ENCODE data around the gene FOXE1. TPM values are rescaled to one million over a fixed set of nuclear protein-coding genes. Genes with fewer than 3 reads are reported as not detected.

FOXE1 gene
- total RNA-seq, 1 donor from 2014 or later, result not detected

GRCh38 chr9:97808972-97809371 lies 44.1 kb upstream of the FOXE1 start:
- Mint-ChIP-seq H3K27me3 (ENCODE audit: unreplicated experiment) (peaks cover 4% of the 10 kb centered on the region), H3K36me3 (ENCODE audit: unreplicated experiment) (peaks cover 3% of the 10 kb centered on the region), H3K4me3 (ENCODE audit: unreplicated experiment) (no peak overlapping the region), H3K4me1 (ENCODE audit: low read depth, unreplicated experiment) (peaks cover 4% of the 10 kb centered on the region), H3K27ac (ENCODE audit: unreplicated experiment) (no peak overlapping the region), H3K9me3 (ENCODE audit: unreplicated experiment) (peaks cover 10% of the 10 kb centered on the region)
- no peak for TF ChIP-seq CTCF (IDR thresholded peaks at IDR 0.05; ENCODE audit: partially characterized antibody, unreplicated experiment)
- DNase-seq, result no peak

DNA sequence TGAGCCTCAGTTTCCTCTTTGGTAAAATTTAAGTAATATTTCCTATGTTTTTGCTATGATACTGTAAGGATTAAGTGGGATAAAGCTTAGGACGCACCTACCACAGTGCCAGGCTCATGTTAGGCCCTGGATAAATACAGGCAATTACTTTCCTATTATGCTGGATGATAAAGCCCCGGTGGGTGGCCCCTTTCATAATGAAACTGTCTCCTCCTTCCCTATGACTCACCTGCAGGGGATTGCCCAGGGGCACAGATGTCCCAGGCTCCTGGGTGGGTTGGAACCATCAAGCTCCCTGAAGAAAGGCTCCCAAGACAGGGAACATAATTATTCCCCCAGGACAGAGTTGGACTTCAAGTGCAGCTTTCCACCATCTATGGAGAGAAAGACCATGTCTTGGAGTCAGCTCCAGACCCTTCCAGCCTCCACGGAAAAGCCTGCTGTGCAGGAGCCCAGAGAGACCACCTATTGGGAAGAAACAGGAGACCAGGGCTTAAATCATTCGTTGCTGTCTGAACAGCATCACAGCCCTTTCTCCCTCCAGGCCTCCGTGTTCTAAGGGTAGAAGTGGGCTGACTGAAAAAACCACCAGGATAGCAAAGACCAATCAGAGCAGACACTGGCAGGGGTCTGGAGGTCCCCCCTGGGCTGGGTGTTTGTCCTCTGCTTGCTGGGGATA lies 43.2 kb upstream of the FOXE1 start:
- H3K36me3 Mint-ChIP-seq (ENCODE audit: unreplicated experiment), result no peaks in the 10 kb centered on the region
- H3K27me3 Mint-ChIP-seq (ENCODE audit: unreplicated experiment), result no peaks in the 10 kb centered on the region
- DNase-seq, result no peak
- H3K9me3 Mint-ChIP-seq (ENCODE audit: unreplicated experiment), result peaks cover 7% of the 10 kb centered on the region
- TF ChIP-seq CTCF (IDR thresholded peaks at IDR 0.05; ENCODE audit: partially characterized antibody, unreplicated experiment), result no peak
- H3K27ac Mint-ChIP-seq (ENCODE audit: unreplicated experiment), result no peak overlapping the region
- peaks cover 4% of the 10 kb centered on the region for H3K4me1 Mint-ChIP-seq (ENCODE audit: low read depth, unreplicated experiment)
- H3K4me3 Mint-ChIP-seq (ENCODE audit: unreplicated experiment), result no peak overlapping the region

DNA sequence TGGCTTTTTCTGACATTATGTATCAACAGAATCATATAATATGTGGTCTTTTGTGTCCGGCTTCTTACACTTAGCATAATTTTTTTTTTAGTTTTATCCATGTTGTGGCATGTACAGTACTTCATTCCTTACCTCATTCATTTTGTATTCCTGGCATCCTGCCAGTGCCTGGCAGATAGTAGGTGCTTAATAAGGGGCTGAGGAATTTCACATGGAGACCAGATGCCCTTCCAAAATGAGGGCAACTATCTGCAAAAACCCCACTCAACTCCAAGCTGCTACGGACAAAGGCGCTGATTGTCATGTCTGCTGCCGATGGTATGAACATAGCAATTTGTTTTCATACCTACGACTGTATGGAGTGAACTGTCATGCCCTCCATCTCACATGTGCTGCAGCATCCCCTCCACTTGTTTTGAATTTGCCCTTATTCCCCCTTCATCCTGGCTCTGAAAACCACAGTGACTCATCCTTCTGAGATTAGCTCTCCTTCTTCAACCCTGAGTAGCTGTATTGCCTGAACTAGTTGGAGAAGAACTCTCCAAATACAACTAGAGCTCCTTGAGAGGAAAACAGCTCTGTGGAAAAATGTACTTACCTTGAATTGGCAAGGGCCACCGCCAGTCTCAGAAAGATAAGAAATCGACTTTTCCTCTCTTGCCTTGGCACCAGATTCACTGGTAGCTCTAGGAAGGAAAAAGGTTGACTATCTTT lies 41.3 kb upstream of the FOXE1 start:
- no peak overlapping the region for H3K27ac Mint-ChIP-seq (ENCODE audit: unreplicated experiment)
- no peaks in the 10 kb centered on the region for H3K27me3 Mint-ChIP-seq (ENCODE audit: unreplicated experiment)

GRCh38 chr9:97812247-97812543 lies 40.8 kb upstream of the FOXE1 start:
- H3K4me3 Mint-ChIP-seq (ENCODE audit: unreplicated experiment), result no peak overlapping the region
- DNase-seq, result no peak
- H3K36me3 Mint-ChIP-seq (ENCODE audit: unreplicated experiment), result no peaks in the 10 kb centered on the region
- H3K4me1 Mint-ChIP-seq (ENCODE audit: low read depth, unreplicated experiment), result peaks cover 4% of the 10 kb centered on the region
- no peak for TF ChIP-seq CTCF (IDR thresholded peaks at IDR 0.05; ENCODE audit: partially characterized antibody, unreplicated experiment)
- peaks cover 6% of the 10 kb centered on the region for H3K9me3 Mint-ChIP-seq (ENCODE audit: unreplicated experiment)
- H3K27ac Mint-ChIP-seq (ENCODE audit: unreplicated experiment), result no peak overlapping the region
- no peaks in the 10 kb centered on the region for H3K27me3 Mint-ChIP-seq (ENCODE audit: unreplicated experiment)

More for the DNA sequence above, 41.3 kb upstream of the FOXE1 start:
- H3K9me3 Mint-ChIP-seq (ENCODE audit: unreplicated experiment), result peaks cover 6% of the 10 kb centered on the region
- H3K36me3 Mint-ChIP-seq (ENCODE audit: unreplicated experiment), result no peaks in the 10 kb centered on the region
- no peak overlapping the region for H3K4me3 Mint-ChIP-seq (ENCODE audit: unreplicated experiment)
- DNase-seq, result no peak
- peaks cover 4% of the 10 kb centered on the region for H3K4me1 Mint-ChIP-seq (ENCODE audit: low read depth, unreplicated experiment)
- TF ChIP-seq CTCF (IDR thresholded peaks at IDR 0.05; ENCODE audit: partially characterized antibody, unreplicated experiment), result no peak

DNA sequence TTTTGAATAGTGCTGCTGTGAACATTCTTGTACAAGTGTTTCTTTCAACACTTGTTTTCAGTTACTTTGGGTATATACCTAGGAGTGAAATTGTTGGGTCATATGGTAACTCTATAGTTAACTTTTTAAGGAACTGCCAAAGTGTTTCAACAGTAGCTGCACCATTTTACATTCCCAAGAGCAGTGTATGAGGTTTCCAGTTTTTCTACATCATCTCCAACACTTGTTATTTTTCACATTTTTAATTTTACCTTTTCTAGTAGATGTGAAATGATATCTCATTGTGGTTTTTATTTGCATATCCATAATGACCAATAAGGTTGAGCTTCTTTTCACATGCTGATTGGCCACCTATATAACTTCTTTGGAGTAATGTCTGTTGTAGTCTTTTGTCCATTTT lies 40.0 kb upstream of the FOXE1 start:
- TF ChIP-seq CTCF (IDR thresholded peaks at IDR 0.05; ENCODE audit: partially characterized antibody, unreplicated experiment), result no peak
- Mint-ChIP-seq H3K36me3 (ENCODE audit: unreplicated experiment) (no peaks in the 10 kb centered on the region), H3K27ac (ENCODE audit: unreplicated experiment) (no peak overlapping the region), H3K4me3 (ENCODE audit: unreplicated experiment) (no peak overlapping the region), H3K4me1 (ENCODE audit: low read depth, unreplicated experiment) (peaks cover 4% of the 10 kb centered on the region), H3K27me3 (ENCODE audit: unreplicated experiment) (no peaks in the 10 kb centered on the region), H3K9me3 (ENCODE audit: unreplicated experiment) (peaks cover 9% of the 10 kb centered on the region)
- no peak for DNase-seq
